Pulmonary artery endothelial cell (primary cell): Measurements from ENCODE around the gene AIG1. TPM values are rescaled to one million over a fixed set of nuclear protein-coding genes. Genes with fewer than 3 reads are reported as not detected.
"Not testable (repeated sequence)": the region's sequence is repeated elsewhere in the genome, so short reads cannot be mapped to it uniquely, and the experiment has no call there.

Experiments
- DNase-seq: peaks from one replicate; pipeline ENCODE4 v3.0.0-alpha.2; 2011; ENCODE audit warnings: low read depth, low spot score
- total RNA-seq: library from RNA; depleted of rRNA; stranded (reverse); fragments of >200 nt; gene quantifications from 2 replicates; pipeline ENCODE4 v1.2.3, GENCODE V29; 2014

The AIG1 gene
- total RNA-seq, 1 donor from 2014 or later: 19.3 TPM

DNA sequence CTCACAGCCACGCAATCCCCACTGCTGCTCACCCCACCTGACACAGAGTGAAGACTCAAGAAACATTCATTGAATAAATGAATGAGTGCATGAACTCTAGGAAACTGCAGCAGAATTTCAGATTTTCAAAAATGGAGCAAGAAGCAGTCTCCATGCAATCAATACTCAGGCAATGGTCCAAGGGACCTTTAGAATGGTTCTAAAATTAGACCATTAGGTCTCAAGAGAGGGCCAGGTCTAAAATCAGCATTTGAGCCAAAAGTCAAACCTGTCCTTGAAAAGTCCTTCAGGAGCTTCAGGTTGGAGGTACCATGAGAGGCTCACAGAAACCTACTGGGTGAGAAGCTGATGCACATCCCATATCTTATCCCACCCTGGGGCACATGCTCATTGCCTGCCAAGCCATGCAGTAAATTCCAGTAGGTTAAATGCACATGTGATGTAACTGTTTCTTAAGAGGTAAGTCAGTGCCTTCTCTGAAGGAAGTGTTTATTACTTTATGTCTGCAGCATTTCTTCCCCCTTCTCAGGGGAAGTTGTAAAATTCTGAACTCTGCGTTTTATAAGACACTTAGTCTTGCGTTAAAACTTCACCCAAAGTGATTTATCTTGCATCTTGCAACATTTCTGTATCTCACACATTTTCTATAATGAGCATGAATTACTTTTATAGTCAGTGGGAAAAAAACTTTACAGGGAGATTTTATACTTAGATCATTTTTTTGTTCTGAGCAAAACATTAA lies 263.2 kb downstream of the AIG1 start:
- DNase-seq: no peak

DNA sequence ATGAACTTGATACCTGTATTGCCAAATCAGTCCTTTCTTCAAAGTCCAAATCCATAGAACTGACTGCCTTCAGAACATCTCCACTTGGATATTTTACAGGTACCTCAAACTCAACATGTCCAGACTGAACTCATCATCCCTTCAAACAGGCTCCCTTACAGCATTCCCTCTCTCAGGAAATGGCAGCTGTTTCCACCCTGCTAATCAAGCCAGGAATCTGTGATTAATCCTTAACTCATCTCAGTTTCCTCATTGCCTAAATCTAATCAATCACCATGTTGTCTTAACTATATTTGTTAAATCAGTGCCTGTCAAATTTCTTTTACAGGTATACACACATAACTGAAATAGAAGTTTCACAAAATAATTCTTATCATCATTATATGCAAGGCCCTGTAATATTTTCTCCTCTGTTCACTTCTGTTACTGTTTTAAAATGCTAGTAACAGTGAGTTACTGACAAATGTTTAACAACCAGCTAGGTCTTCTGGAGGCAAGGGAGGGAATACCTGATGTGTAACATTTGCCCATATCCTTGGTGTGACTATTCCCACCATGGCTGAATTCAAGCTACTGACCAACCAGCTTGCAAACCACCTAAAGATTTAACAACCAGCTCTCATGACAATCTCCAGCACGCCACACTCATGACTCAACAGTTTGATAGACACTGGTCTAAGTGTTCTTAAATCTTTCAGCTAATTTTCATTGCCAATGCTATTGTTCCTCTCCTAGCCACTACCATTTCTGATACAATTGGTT lies 264.9 kb downstream of the AIG1 start:
- peak; percentile 56 for DNase-seq

GRCh38 chr6:143328876-143329275 lies 268.2 kb downstream of the AIG1 start:
- DNase-seq: no peak

DNA sequence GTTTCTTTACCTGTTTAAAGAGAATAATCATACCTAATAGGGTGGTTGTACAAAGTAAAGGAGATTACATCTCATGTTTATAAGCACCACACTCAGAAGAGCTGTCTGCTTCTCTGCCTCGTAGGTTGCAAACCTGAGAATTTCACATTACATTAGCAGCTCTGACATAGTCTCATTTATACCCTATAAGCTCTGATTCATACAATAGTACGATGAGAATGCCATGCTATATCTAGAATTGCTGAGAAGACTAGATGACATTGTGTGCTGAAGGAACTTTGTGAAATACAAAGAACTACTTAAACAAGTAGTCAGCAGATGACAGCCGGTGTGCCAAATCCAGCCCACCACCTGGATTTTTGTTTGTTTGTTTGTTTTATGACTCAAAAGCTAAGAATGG lies 268.6 kb downstream of the AIG1 start:
- DNase-seq: no peak

DNA sequence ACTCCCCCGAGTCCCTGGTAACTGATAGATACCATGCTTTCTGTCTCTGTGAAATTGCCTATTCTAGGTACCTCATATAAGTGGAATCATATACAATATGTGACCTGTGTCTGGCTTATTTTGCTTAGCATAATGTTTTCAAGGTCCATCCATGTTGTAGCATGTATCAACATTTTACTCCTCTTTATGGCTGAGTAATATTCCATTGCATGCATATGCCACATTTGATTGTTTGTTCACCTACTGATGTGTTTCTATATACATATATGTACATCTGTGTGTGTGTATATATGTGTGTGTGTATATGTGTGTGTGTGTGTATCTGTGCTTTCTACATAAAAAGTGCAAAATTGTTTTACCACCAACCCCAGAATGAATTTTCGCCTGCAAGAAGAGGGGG lies 270.7 kb downstream of the AIG1 start:
- DNase-seq: no peak

GRCh38 chr6:143332153-143332845 lies 271.6 kb downstream of the AIG1 start:
- no peak for DNase-seq

GRCh38 chr6:143333081-143333480 lies 272.4 kb downstream of the AIG1 start:
- no peak for DNase-seq

DNA sequence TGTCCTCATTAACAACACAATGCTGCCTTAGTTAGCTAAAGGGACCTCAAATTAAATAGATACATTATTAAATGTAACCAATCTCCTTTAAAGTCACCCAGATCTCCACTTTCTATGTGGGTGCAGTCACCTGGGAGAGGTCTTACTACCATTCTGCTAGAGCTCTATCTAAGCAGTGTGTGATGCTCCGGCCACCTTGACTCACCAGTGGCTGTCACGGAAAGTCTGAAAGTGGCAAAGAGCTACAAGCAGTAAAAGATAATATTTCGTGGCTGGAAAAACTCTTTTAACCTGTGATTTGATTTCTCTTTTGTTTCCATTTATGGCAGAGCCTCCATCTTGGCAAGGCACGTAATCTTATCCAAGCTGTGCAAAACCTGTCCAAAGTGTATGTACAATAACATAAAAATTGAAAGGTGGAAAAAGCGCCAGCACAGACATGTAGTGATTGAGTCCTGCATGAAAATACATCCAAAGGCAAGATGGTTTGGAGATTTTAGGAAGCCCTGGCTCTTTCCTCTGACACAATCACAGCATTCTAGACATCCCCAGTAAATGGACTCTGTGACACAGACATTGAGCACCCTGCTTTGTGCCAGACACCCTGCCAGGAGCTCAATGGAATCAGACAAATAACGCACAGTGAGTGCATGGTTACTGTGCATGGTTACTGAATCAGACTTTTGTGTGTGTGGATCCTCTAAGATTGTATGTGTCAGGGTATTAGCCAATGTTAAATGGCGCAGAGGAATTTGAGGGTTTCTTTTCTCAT lies 273.2 kb downstream of the AIG1 start:
- DNase-seq: no peak

- no peak for DNase-seq
Measured at GRCh38 chr6:143335865-143336264, 275.2 kb downstream of the AIG1 start.

DNA sequence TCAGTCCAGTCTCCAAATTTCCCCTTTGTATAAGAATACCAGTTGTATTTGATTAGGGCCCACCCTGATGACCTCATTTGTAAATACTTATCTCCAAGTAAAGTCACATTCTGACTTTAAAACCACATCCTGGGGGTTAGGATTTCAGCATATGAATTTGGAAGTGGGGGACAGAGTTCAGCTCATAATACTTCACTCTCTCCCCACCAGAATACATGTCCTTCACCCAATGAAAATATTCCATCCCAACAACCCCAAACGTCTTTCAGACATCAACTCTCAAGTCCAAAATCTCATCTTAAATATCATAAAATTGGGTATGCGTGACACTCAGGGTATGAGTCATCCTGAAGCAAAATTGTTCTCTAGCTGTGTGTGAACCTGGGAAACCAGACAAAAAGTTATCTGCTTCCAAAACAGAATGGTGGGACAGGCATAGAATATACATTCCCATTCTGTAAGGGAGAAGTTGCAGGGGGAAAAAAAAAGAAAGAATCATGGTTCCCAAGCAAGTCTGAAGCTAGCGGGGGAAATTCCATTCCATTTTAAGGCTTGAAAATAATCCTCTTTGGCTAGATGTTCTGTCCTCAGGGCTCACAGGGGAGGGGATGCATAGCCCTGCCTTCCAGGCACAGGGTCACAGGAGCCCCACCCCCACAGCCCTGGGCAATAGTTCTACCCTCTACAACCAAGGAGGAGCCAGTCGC lies 275.9 kb downstream of the AIG1 start:
- DNase-seq: no peak

GRCh38 chr6:143337201-143337949 lies 276.7 kb downstream of the AIG1 start:
- no peak for DNase-seq

- DNase-seq: no peak
Measured at GRCh38 chr6:143339223-143339622, 278.5 kb downstream of the AIG1 start.

DNA sequence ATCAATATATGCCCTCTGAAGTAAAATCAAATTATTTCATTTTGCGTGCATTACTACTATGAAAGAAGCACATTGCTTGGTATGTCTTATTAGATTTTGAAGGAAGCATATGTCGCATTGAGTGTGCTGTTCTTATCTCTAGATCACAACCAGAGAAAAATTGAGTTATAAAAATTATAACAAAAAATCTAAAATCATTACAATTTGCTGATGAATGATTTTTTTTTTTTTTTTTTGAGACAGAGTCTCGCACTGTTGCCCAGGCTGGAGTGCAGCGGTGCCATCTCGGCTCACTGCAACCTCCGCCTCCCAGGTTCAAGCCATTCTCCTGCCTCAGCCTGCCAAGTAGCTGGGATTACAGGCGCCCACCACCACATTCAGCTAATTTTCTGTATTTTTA lies 284.8 kb downstream of the AIG1 start:
- DNase-seq: not testable (repeated sequence)

DNA sequence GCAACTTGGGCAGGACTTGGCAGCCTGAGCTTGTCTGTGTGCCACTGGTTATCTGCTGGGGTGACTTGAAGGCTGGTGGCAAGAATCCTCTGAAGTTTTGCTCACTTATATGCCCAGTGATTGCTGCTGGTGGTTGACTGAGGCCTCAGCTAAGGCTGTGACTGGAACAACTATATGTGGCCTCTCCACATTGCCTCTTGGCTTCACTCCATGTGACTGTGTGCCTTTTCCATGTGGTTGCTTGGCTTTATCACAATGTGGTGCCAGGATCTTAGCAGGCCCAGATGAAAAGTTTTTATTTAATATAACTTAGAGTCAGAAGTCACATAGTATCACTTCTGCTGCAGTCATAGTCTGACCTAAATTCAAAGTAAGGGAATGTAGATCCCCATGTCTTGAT lies 285.3 kb downstream of the AIG1 start:
- no peak for DNase-seq

DNA sequence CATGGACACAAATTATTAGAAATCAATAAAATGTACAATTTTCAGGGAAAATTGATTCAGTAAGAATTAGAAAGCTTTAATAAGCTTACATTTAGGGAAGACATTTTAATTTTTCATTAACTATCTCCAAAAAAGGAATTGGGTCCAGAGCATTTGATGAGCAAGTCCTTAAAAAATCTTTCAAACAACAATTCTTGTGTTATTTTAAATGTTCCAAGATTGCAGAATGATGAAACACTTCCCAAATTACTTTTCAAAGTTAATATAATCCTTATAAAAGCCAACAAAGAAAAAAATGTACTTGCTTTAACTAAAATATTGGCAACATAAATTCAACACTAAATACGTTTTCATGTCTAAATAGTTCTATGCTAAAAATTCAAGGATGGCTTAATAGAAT lies 287.8 kb downstream of the AIG1 start:
- DNase-seq: no peak

DNA sequence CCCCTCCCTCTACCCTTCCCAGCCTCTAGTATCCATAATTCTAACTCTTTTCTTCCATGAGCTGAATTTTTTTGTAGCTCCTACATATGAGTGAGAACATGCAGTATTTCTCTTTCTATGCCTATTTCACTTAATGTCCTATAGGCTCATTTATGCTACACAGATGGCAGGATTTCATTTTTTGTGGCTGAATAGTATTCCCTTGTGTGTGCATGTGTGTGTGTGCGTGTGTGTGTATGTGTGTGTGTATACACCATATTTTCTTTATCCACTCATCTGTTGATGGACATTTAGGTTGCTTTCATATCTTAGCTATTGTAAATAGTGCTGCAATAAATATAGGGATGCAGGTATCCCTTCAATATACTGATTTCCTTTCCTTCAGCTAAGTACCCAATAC lies 288.8 kb downstream of the AIG1 start:
- DNase-seq: no peak

DNA sequence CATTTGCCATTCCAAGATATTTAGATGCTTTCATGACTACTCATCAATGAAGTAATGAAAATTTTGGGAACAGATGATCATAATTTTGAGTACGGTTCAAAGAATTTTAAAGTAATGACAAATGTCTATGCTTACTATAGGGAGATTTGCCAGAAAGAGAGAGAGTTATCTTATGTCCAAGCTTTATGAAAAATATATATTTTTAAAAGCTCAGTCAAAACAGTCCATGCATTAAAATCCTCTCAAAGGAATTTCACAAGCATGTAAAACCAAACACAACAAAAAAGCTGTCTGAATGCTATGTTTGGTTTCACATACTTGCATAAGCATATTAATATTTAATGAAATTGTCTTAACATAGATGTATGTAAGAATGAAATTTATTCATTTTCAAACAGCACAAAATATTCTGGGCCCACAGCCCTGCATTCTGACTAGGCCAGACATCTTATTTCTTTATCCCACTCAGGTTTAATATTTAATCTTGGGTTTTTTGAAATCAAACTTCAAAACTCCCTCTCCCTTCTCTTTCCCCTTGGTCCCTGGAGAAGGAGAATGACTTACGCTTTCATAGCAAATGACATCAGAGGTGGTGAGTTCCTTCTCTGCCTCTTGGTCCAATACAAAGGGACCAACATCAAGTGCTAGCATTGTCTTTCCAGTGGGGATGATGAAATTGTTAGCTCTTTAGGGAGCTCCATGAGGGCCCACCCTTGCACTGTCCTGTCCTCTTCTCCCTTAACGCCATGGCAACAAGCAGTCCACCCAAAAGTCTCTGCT lies 295.6 kb downstream of the AIG1 start:
- no peak for DNase-seq

DNA sequence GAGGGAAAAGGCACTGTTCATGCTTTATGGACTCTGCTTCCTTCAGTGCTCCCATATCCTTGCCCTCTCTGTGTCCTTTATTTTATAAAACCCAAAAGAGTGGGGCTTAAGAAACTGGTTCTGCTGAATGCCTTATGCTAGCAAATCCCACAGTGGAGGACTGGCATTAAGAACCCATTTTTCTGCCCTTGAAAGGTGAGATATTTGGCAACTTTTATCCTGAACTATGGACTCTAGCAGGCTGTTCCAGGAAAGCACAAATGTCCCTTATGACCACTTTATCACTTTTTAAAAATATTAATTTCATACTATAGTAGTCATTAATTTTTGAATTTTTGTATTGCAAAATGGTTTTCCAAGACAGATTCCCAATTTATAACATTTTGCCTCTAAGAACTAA lies 296.5 kb downstream of the AIG1 start:
- no peak for DNase-seq

DNA sequence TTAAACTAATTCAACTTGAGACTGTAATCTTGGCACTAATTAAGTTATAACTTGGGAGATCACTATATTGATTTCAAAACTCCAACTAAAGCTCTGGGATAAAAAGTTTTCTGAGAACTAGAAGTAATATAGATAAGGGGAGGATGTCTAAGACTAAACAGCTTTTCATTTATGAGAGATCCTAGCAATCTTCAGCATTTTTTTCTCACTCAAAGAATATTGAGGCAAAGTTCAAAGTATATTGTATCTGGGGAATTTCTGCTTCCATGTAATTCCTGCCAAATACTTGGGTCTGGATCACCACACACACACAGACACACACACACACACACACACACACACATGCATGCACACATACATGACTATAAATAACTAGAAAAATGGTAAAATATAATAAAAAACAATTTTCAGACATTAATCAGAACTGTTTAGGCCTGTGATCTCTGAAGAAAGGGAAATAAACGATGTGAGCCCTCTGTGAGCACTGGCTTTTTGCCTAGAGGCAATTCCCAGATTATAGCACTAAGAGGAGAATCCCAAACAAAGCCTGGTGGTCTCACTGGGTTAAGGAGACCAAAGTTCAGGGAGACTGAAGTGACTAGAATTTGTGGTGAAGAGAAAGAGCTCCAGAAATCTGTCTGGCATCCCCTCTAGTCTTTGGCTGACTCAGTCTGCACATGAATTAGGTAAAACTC lies 297.0 kb downstream of the AIG1 start:
- no peak for DNase-seq
